T-helper 17 cell (primary cell): ENCODE data around the gene SCN3A. TPM values are rescaled to one million over a fixed set of nuclear protein-coding genes. Genes with fewer than 3 reads are reported as not detected.

Experiments used
- ATAC-seq: fragments of 150-1000 bp; cut with Tn5 transposase; 2 replicates; pipeline ENCODE4 v1.10.0; 2021; ENCODE audit warnings: mild to moderate bottlenecking, moderate library complexity
- DNase-seq, 3 donors: peaks; one replicate each; pipeline versions ENCODE4 v3.0.0 to v3.0.0-alpha.2; 2020 to 2021
- H3K9me3 ChIP-seq: one replicate; pipeline ENCODE4 v1.7.0; 2013; ENCODE audit warnings: low read length, mild to moderate bottlenecking; ENCODE audit not compliant: control insufficient read depth, poor library complexity, severe bottlenecking
- H3K27ac Mint-ChIP-seq: one replicate; pipeline ENCODE4 v1.8.0; 2022; ENCODE audit warnings: mild to moderate bottlenecking, moderate library complexity, mixed read lengths
- H3K27me3 Mint-ChIP-seq: one replicate; pipeline ENCODE4 v1.8.0; 2022; ENCODE audit warnings: mixed read lengths
- H3K36me3 Mint-ChIP-seq: one replicate; pipeline ENCODE4 v1.8.0; 2022; ENCODE audit warnings: low read depth, mixed read lengths
- H3K4me1 Mint-ChIP-seq: one replicate; pipeline ENCODE4 v1.8.0; 2022; ENCODE audit warnings: mild to moderate bottlenecking, mixed read lengths
- H3K4me3 Mint-ChIP-seq: one replicate; pipeline ENCODE4 v1.8.0; 2022; ENCODE audit warnings: mild to moderate bottlenecking, moderate library complexity, mixed read lengths
- total RNA-seq, 4 donors: library from RNA in 2 of 4; stranded (reverse) in 2 of 4; gene quantifications; one replicate each; pipeline ENCODE4 v1.2.3 and lab custom pipeline; 2022 to 2026

Gene SCN3A
- total RNA-seq, 2 donors from 2014 or later: 0.42 TPM; not detected in 1

GRCh38 chr2:165115258-165115657, 88.6 kb downstream of the SCN3A start:
- Mint-ChIP-seq H3K27me3 (no peaks in the 10 kb centered on the region), H3K4me3 (no peak overlapping the region), H3K4me1 (no peaks in the 10 kb centered on the region), H3K36me3 (no peaks in the 10 kb centered on the region), H3K27ac (no peak overlapping the region)
- no peak for ATAC-seq
- no peak for DNase-seq
- no peaks in the 10 kb centered on the region for H3K9me3 ChIP-seq

DNA sequence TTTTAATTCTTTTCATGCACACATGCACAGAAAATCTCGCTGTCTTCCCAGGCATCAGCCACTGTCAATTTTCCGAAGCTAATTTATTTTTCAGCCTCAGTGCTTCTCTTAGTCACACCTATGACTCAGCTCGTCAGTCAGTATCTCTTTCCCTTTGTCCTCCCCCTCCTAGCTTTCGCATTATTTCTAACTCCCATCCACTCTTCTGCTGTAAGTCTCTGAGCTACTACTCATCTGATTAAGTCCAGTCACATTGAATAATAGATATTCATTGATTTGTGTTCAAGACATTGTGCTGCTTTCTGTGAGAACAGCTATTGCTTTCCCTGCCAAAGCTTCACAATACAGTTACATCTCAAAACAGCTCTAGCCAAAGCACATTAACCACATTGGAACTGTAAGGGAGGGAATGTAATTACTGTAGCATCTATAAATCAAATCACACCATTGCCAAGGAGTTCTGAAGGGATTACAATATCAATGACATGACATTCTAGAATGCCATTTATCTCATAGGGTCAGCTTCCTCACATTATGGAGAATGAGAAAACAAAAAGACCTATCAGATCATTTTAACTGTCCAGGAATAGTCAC, 89.4 kb downstream of the SCN3A start:
- Mint-ChIP-seq H3K4me3 (no peak overlapping the region), H3K27me3 (no peaks in the 10 kb centered on the region), H3K4me1 (no peaks in the 10 kb centered on the region), H3K27ac (no peak overlapping the region), H3K36me3 (no peaks in the 10 kb centered on the region)
- DNase-seq: no peak
- ATAC-seq: no peak
- H3K9me3 ChIP-seq: no peaks in the 10 kb centered on the region

GRCh38 chr2:165113414-165113813, 90.4 kb downstream of the SCN3A start:
- no peak for ATAC-seq

GRCh38 chr2:165112789-165113188, 91.1 kb downstream of the SCN3A start:
- DNase-seq (no peak), ATAC-seq (no peak)
- no peaks in the 10 kb centered on the region for H3K36me3 Mint-ChIP-seq
- no peak overlapping the region for H3K27ac Mint-ChIP-seq
- no peak overlapping the region for H3K4me3 Mint-ChIP-seq
- H3K27me3 Mint-ChIP-seq: no peaks in the 10 kb centered on the region
- no peaks in the 10 kb centered on the region for H3K9me3 ChIP-seq
- no peaks in the 10 kb centered on the region for H3K4me1 Mint-ChIP-seq

More at GRCh38 chr2:165113414-165113813, 90.4 kb downstream of the SCN3A start:
- Mint-ChIP-seq H3K4me1 (no peaks in the 10 kb centered on the region), H3K27me3 (no peaks in the 10 kb centered on the region), H3K4me3 (no peak overlapping the region), H3K36me3 (no peaks in the 10 kb centered on the region), H3K27ac (no peak overlapping the region)
- no peak for DNase-seq
- H3K9me3 ChIP-seq: no peaks in the 10 kb centered on the region

DNA sequence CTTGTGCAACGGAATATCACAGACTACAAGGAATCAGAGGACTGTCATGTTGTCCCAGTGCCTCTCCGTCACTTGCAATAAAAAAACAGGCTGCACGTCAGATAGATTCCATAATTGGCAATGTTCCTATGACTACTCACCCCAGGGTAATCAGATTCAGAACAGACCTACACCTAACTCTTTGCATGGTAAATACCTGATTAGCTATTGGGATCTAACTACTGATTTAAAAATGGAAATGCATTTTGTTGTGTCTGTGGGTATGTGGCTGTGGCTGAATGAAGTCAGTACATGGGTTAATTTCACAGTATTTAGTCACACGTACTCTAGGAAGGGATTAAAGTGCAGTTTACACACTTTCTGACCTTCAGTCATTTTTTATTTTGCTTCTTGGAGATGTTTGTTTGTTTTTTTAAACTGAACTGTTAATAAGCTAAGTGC, 91.7 kb downstream of the SCN3A start:
- no peaks in the 10 kb centered on the region for H3K27me3 Mint-ChIP-seq
- H3K27ac Mint-ChIP-seq: no peak overlapping the region
- no peaks in the 10 kb centered on the region for H3K36me3 Mint-ChIP-seq
- ATAC-seq: no peak
- H3K4me1 Mint-ChIP-seq: no peaks in the 10 kb centered on the region
- H3K9me3 ChIP-seq: no peaks in the 10 kb centered on the region
- DNase-seq: no peak
- H3K4me3 Mint-ChIP-seq: no peak overlapping the region

DNA sequence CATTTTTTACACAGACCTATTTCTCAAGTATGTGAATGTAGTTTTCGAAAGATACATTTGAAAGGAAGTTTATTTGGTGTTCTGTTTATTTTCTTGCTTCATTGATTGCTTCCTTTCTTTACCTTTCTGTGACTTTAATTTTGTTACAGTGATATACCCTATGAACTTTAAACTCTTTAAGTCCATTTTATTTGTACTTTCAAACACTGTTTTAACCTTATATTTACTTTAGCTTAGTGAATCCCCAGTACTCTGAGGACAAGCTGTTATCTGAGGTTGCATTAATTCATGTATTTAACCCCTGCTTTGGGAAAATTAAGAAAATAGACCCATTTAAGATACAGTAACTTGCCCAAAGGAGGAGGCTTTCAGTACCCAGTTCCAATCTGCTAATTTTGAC, 93.5 kb downstream of the SCN3A start:
- no peak for DNase-seq
- ATAC-seq: no peak
- H3K27me3 Mint-ChIP-seq: no peaks in the 10 kb centered on the region
- no peaks in the 10 kb centered on the region for H3K36me3 Mint-ChIP-seq
- H3K9me3 ChIP-seq: no peaks in the 10 kb centered on the region
- no peak overlapping the region for H3K27ac Mint-ChIP-seq
- H3K4me3 Mint-ChIP-seq: no peak overlapping the region
- H3K4me1 Mint-ChIP-seq: no peaks in the 10 kb centered on the region

- ATAC-seq (no peak), DNase-seq (no peak)
- no peaks in the 10 kb centered on the region for H3K9me3 ChIP-seq
- H3K4me3 Mint-ChIP-seq: no peak overlapping the region
- H3K27me3 Mint-ChIP-seq: no peaks in the 10 kb centered on the region
- no peak overlapping the region for H3K27ac Mint-ChIP-seq
- H3K4me1 Mint-ChIP-seq: no peaks in the 10 kb centered on the region
- no peaks in the 10 kb centered on the region for H3K36me3 Mint-ChIP-seq
Observed at GRCh38 chr2:165109915-165110314, 93.9 kb downstream of the SCN3A start.

- no peaks in the 10 kb centered on the region for H3K4me1 Mint-ChIP-seq
- H3K9me3 ChIP-seq: no peaks in the 10 kb centered on the region
- H3K27me3 Mint-ChIP-seq: no peaks in the 10 kb centered on the region
- no peak overlapping the region for H3K4me3 Mint-ChIP-seq
- no peak for DNase-seq
- ATAC-seq: no peak
- H3K27ac Mint-ChIP-seq: no peak overlapping the region
- no peaks in the 10 kb centered on the region for H3K36me3 Mint-ChIP-seq
Observed at GRCh38 chr2:165105926-165106325, 97.9 kb downstream of the SCN3A start.

- Mint-ChIP-seq H3K4me1 (no peaks in the 10 kb centered on the region), H3K27me3 (no peaks in the 10 kb centered on the region), H3K36me3 (no peaks in the 10 kb centered on the region), H3K4me3 (no peak overlapping the region), H3K27ac (no peak overlapping the region)
- H3K9me3 ChIP-seq: no peaks in the 10 kb centered on the region
- ATAC-seq (no peak), DNase-seq (no peak)
Observed at GRCh38 chr2:165087933-165088901, 115.6 kb downstream of the SCN3A start.

GRCh38 chr2:165086337-165086736, 117.5 kb downstream of the SCN3A start:
- no peak overlapping the region for H3K4me3 Mint-ChIP-seq
- no peaks in the 10 kb centered on the region for H3K27me3 Mint-ChIP-seq
- no peak overlapping the region for H3K27ac Mint-ChIP-seq
- H3K9me3 ChIP-seq: no peaks in the 10 kb centered on the region
- no peak for DNase-seq
- no peaks in the 10 kb centered on the region for H3K36me3 Mint-ChIP-seq
- H3K4me1 Mint-ChIP-seq: no peaks in the 10 kb centered on the region
- no peak for ATAC-seq

GRCh38 chr2:165083326-165083725, 120.5 kb downstream of the SCN3A start:
- DNase-seq: no peak
- Mint-ChIP-seq H3K4me3 (no peak overlapping the region), H3K27me3 (no peaks in the 10 kb centered on the region), H3K4me1 (no peaks in the 10 kb centered on the region), H3K27ac (no peak overlapping the region), H3K36me3 (no peaks in the 10 kb centered on the region)
- H3K9me3 ChIP-seq: no peaks in the 10 kb centered on the region
- ATAC-seq: no peak

DNA sequence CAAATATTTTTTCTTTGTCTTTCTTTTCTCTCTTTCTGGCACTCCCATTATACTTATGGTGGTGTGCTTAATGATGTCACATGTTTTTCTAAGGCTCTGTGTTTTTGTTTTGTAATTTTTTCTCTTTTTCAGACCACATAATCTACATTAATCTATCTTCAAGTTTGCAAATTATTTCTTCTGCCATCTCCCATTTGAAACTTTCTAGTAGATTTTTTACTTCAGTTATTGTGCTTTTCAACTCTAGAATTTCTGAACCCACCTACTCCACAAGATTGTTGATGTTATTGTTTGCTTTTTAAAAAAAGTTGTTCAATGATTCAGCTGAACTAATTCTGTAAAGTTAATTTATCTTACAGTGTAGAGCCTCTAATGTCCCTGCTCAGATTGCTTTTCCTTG, 121.4 kb downstream of the SCN3A start:
- no peak overlapping the region for H3K4me3 Mint-ChIP-seq
- no peaks in the 10 kb centered on the region for H3K27me3 Mint-ChIP-seq
- no peaks in the 10 kb centered on the region for H3K9me3 ChIP-seq
- H3K36me3 Mint-ChIP-seq: no peaks in the 10 kb centered on the region
- ATAC-seq (no peak), DNase-seq (no peak)
- no peak overlapping the region for H3K27ac Mint-ChIP-seq
- H3K4me1 Mint-ChIP-seq: no peaks in the 10 kb centered on the region

DNA sequence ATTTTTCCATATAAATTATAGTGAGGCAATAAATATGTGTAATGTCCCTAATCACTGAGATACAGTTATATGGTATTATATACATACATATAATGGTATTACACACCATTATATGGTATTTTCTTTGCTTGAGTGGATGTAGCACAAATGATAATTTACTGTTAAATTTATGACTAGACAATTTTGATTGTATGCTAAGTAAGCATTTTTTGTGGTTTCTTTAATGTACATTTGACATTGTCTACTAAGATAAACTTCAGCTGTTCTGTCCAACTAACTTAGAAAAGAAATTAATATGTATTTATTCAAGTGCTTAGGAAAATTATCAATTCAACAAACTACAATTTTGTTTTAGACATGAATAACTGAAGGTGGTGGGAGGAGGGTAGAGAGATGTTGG, 122.6 kb downstream of the SCN3A start:
- Mint-ChIP-seq H3K27me3 (no peaks in the 10 kb centered on the region), H3K4me1 (no peaks in the 10 kb centered on the region), H3K27ac (no peak overlapping the region), H3K4me3 (no peak overlapping the region), H3K36me3 (no peaks in the 10 kb centered on the region)
- DNase-seq (no peak), ATAC-seq (no peak)
- no peaks in the 10 kb centered on the region for H3K9me3 ChIP-seq

GRCh38 chr2:165079432-165079831, 124.4 kb downstream of the SCN3A start:
- ATAC-seq (no peak), DNase-seq (no peak)
- H3K36me3 Mint-ChIP-seq: no peaks in the 10 kb centered on the region
- H3K4me1 Mint-ChIP-seq: no peaks in the 10 kb centered on the region
- no peak overlapping the region for H3K4me3 Mint-ChIP-seq
- no peaks in the 10 kb centered on the region for H3K27me3 Mint-ChIP-seq
- no peaks in the 10 kb centered on the region for H3K9me3 ChIP-seq
- H3K27ac Mint-ChIP-seq: no peak overlapping the region
